ENCODE data around the gene ALDH1B1. TPM values are rescaled to one million over a fixed set of nuclear protein-coding genes. Genes with fewer than 3 reads are reported as not detected.

ALDH1B1 gene
- total and polyA plus RNA-seq, 2 of the 13 experiments (the other 11 are each of a cell fraction or from before 2014, with no cell fraction given): 45.1 to 125 TPM

DNA sequence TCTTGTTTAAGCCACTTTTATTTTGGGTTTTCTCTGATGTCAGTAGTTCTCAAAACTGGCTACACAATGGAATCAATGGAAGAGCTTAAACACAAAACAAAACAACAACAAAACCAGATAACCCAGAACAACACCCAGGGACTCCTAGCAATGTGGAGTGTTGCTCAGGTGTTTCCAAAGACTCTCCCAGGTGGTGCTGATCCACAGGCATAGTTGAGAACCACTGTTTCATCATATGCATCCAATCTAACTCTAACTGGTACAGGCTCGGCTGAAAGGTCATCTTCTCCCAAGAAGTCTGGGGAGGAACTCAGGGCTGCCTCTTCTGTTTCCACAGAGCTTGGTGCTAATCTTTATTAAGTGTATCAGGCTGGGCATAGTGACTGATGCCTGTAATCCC is 5.4 kb upstream of the ALDH1B1 start:
- ATAC-seq (no peak), DNase-seq (ENCODE audit: low spot score) (no peak), FAIRE-seq (no peak)
- H3K79me2 ChIP-seq (ENCODE audit: insufficient read depth, low read length): no peaks in the 10 kb centered on the region
- H3K9ac ChIP-seq (ENCODE audit: insufficient read depth, low read depth, low read length): peak overlapping the region; percentile 52
- intact Hi-C loops (cut with micrococcal nuclease; ENCODE audit: unreplicated experiment): no loop called here
- peak overlapping the region; percentile 80 for H3K27ac ChIP-seq (ENCODE audit: extremely low read length, insufficient read depth, low read length)
- no peak overlapping the region for H2AFZ ChIP-seq (ENCODE audit: low read length)
- peaks cover 6% of the 10 kb centered on the region; the same call in 1 of the 2 replicates for H3K9me3 ChIP-seq (ENCODE audit: low read length)
- no peaks in the 10 kb centered on the region for H3K27me3 ChIP-seq (ENCODE audit: control insufficient read depth in 1 of 2, insufficient read depth in 2 of 2, low read length in 2 of 2)
- WGBS (ENCODE audit: low lambda C conversion rate): 100% methylated on average over 1 of the region's 1 CpG
- no peak for TF ChIP-seq NFE2L1 (CRISPR knock-in tag; IDR thresholded peaks at IDR 0.05; ENCODE audit: borderline replicate concordance)
- no peak for TF ChIP-seq CAMTA2 (CRISPR knock-in tag; IDR thresholded peaks at IDR 0.05; ENCODE audit: borderline replicate concordance)
- no peak for TF ChIP-seq NFRKB (IDR thresholded peaks at IDR 0.05)
- BruUV-seq (replicated peaks): no TSS peak
- H3K4me1 ChIP-seq (ENCODE audit: insufficient read depth, low read length): peaks cover 100% of the 10 kb centered on the region
- CTCF ChIA-PET (ENCODE audit: low intra/inter-chr PET ratio, low total read pairs): no interaction called here
- H4K20me1 ChIP-seq (ENCODE audit: insufficient read depth, low read length): no peaks in the 10 kb centered on the region
- H3K4me3 ChIP-seq (replicated peaks in 1 of 3; ENCODE audit: insufficient read depth in 1 of 3, low read depth in 2 of 3, low read length in 3 of 3): no peak overlapping the region
- peak overlapping the region; percentile 39 for H3K4me2 ChIP-seq (ENCODE audit: low read depth, low read length)
- in situ Hi-C loops (cut with HindIII; ENCODE audit: extremely low pct_ligation_motif_present, low pct_unique_long_range_greater_than_20kb): no loop called here
- H3K36me3 ChIP-seq (replicated peaks in 1 of 2; ENCODE audit: control insufficient read depth in 1 of 2, insufficient read depth in 2 of 2, low read length in 2 of 2): no peaks in the 10 kb centered on the region
- POLR2A ChIA-PET: no interaction called here

DNA sequence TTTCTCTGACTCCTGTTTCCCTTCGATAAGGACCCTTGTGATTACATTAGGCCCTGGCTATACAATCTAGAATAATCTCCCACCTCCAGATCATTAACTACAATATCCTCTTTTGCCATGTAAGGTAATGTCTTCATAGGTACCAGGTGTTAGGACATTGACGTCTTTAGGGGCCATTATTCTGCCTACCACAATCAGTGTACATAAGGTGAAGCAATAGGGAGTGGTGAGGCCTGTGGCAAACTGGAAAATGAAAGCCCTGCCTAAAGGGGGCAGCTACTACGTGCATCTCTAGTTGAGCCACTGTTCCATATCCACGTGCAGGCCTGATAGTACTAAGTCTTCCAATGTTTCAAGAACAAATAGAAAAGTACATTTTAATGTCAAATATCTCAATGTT is 4.8 kb upstream of the ALDH1B1 start:
- Histone ChIP-seq H4K20me1 (ENCODE audit: insufficient read depth, low read length) (no peaks in the 10 kb centered on the region), H2AFZ (ENCODE audit: low read length) (no peak overlapping the region), H3K9me3 (ENCODE audit: low read length) (peaks cover 6% of the 10 kb centered on the region; the same call in 1 of the 2 replicates), H3K4me3 (replicated peaks in 1 of 3; ENCODE audit: insufficient read depth in 1 of 3, low read depth in 2 of 3, low read length in 3 of 3) (no peak overlapping the region), H3K4me2 (ENCODE audit: low read depth, low read length) (no peak overlapping the region), H3K27me3 (ENCODE audit: control insufficient read depth in 1 of 2, insufficient read depth in 2 of 2, low read length in 2 of 2) (no peaks in the 10 kb centered on the region), H3K36me3 (replicated peaks in 1 of 2; ENCODE audit: control insufficient read depth in 1 of 2, insufficient read depth in 2 of 2, low read length in 2 of 2) (no peaks in the 10 kb centered on the region), H3K27ac (ENCODE audit: extremely low read length, insufficient read depth, low read length) (peak overlapping the region; percentile 80), H3K4me1 (ENCODE audit: insufficient read depth, low read length) (peaks cover 96% of the 10 kb centered on the region), H3K9ac (ENCODE audit: insufficient read depth, low read depth, low read length) (0 out of 2 replicates have a peak overlapping the region, but pooled peaks have one; percentile 47), H3K79me2 (ENCODE audit: insufficient read depth, low read length) (peaks cover 2% of the 10 kb centered on the region)
- no peak for DNase-seq (ENCODE audit: low spot score)
- BruUV-seq (replicated peaks): no TSS peak
- FAIRE-seq: no peak
- ChIA-PET CTCF (ENCODE audit: low intra/inter-chr PET ratio, low total read pairs) (no interaction called here), POLR2A (no interaction called here)
- 89% methylated on average over 4 of the region's 4 CpGs for WGBS (ENCODE audit: low lambda C conversion rate)
- in situ Hi-C loops (cut with HindIII; ENCODE audit: extremely low pct_ligation_motif_present, low pct_unique_long_range_greater_than_20kb) (no loop called here), intact Hi-C loops (cut with micrococcal nuclease; ENCODE audit: unreplicated experiment) (no loop called here)
- no peak for ATAC-seq
- TF ChIP-seq, protein P1, sequence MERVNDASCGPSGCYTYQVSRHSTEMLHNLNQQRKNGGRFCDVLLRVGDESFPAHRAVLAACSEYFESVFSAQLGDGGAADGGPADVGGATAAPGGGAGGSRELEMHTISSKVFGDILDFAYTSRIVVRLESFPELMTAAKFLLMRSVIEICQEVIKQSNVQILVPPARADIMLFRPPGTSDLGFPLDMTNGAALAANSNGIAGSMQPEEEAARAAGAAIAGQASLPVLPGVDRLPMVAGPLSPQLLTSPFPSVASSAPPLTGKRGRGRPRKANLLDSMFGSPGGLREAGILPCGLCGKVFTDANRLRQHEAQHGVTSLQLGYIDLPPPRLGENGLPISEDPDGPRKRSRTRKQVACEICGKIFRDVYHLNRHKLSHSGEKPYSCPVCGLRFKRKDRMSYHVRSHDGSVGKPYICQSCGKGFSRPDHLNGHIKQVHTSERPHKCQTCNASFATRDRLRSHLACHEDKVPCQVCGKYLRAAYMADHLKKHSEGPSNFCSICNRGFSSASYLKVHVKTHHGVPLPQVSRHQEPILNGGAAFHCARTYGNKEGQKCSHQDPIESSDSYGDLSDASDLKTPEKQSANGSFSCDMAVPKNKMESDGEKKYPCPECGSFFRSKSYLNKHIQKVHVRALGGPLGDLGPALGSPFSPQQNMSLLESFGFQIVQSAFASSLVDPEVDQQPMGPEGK (CRISPR knock-in tag; IDR thresholded peaks at IDR 0.05): no peak
- 0 out of 2 replicates have a peak, but pooled peaks have one; percentile 33 for TF ChIP-seq ZMYM2 (CRISPR knock-in tag; IDR thresholded peaks at IDR 0.05)
- TF ChIP-seq CEBPB (IDR thresholded peaks at IDR 0.05; ENCODE audit: borderline replicate concordance, low read depth, low read length): 0 out of 2 replicates have a peak, but pooled peaks have one; percentile 9
- 0 out of 2 replicates have a peak, but pooled peaks have one; percentile 27 for TF ChIP-seq RCOR2 (CRISPR knock-in tag; IDR thresholded peaks at IDR 0.05)
- no peak for TF ChIP-seq MAZ (IDR thresholded peaks at IDR 0.05; ENCODE audit: borderline replicate concordance, low read depth, low read length)
- TF ChIP-seq MAZ (CRISPR knock-in tag; IDR thresholded peaks at IDR 0.05; ENCODE audit: low read depth): no peak
- TF ChIP-seq MAFF (IDR thresholded peaks at IDR 0.05; ENCODE audit: low read depth, low read length): no peak
- peak; percentile 49 for TF ChIP-seq ZFP36 (IDR thresholded peaks at IDR 0.05; ENCODE audit: borderline replicate concordance, low read depth, low read length, partially characterized antibody)
- peak; percentile 100; the same call in 1 of the 2 replicates for TF ChIP-seq ZNF180 (CRISPR knock-in tag; IDR thresholded peaks at IDR 0.05; ENCODE audit: borderline replicate concordance, low read depth)

Data from HepG2 (cell line).